ENCODE data around the gene ATAT1.
A peak's percentile ranks its signal among the peaks of the same experiment; 100 is the strongest.
"Not testable (repeated sequence)": the region's sequence is repeated elsewhere in the genome, so short reads cannot be mapped to it uniquely, and the experiment has no call there.

ATAT1 gene

DNA sequence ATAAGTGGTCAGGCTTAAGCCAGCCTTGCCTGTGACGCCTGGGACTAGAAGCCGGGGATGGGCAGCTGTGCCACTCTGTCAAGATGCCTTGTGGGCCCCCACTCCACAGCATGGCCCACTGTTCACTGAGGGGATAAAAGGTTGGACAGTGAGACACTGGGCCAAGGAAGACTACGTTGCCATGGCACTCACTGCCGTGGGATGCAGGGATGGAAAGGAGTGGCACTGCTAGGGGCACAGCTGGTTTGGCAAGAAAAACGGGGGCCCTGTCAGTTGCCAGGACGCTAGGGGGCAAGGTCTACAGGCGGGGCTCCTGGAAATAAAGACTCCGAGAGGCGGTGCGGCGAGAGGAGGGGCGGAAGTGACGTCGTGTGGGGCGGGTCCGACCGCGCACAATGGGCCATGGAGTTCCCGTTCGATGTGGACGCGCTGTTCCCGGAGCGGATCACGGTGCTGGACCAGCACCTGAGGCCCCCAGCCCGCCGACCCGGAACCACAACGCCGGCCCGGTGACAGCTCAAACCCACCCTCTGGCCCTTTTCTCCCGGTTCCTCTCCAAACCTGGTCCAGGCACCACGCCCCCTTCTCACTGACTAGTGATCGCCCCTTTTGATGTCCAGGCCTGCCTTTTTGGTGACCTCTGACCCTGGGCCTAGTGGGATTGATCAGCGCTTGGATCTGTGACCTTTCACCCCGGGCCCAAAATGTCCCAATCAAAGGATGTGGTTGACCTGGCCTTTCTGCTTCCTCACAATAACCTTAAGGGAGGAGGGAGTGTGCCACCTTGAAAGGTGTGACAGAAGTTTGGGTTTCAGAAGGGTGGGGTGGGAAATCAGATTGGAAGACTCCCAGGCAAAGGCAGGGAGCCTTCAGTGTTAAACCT, at the start of gene ATAT1:
Gene ATAT1 (plus strand): TSS at position 391 of the 883 bp plus-strand sequence.
- intact Hi-C loops (cut with micrococcal nuclease), result loop anchor here (1.0 to 5.0 kb wide), 2 partner anchors 8 to 46 kb away; partner anchors contain the start of gene DHX16
- peaks cover 36% of the 10 kb centered on the region for H3K4me1 Mint-ChIP-seq (ENCODE audit: low read depth)
- H3K27ac Mint-ChIP-seq, result peak within 1 kb of the TSS; percentile 90
- H3K4me3 Mint-ChIP-seq, result peak within 1 kb of the TSS; percentile 85
- peaks cover 88% of the 10 kb centered on the region for H3K36me3 Mint-ChIP-seq (ENCODE audit: low read depth)
- H3K9me3 Mint-ChIP-seq, result no peaks in the 10 kb centered on the region
- no peaks in the 10 kb centered on the region for H3K27me3 Mint-ChIP-seq

DNA sequence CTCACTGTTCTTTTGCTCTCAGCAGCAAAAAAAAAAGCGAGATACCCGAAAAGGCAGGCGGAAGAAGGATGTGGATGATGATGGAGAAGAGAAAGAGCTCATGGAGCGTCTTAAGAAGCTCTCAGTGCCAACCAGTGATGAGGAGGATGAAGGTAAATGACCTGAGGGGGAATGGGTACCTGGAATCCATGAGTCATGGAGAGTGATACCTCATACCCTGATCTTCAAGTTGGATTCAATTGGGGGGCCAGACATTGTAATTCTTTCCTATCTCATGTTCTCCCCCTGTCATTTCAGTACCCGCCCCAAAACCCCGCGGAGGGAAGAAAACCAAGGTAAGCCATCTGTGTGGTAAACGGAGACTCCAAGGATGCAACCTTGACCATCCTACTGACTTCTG, 48.6 kb upstream of the ATAT1 start:
- no peak overlapping the region for H3K4me3 Mint-ChIP-seq
- intact Hi-C loops (cut with micrococcal nuclease), result no loop called here

DNA sequence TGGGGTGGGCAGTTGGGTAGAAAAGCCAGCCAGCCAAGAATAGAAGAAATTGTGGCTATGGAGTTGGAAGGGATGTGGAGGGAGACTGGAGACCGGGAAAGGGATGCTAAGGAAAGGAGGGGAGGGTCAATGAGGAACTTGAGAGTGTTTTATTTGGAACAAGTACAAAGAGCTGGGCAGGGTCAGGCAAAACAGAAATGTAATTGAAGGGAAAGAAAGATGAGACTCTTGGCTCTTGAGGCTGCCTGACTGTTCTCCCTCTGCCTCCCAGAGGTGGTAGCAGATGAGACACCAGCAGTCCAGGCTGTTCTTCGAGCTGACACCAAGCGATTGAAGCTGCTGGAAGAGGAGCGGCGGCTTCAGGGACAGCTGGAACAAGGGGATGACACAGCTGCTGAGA, 42.8 kb upstream of the ATAT1 start:
- no peak overlapping the region for H3K27ac Mint-ChIP-seq
- no peaks in the 10 kb centered on the region for H3K27me3 Mint-ChIP-seq
- no peak overlapping the region for H3K4me3 Mint-ChIP-seq
- intact Hi-C loops (cut with micrococcal nuclease), result no loop called here
- no peaks in the 10 kb centered on the region for H3K4me1 Mint-ChIP-seq (ENCODE audit: low read depth)
- no peaks in the 10 kb centered on the region for H3K9me3 Mint-ChIP-seq
- H3K36me3 Mint-ChIP-seq (ENCODE audit: low read depth), result peaks cover 100% of the 10 kb centered on the region

More for the DNA sequence above, 48.6 kb upstream of the ATAT1 start:
- H3K36me3 Mint-ChIP-seq (ENCODE audit: low read depth), result peaks cover 76% of the 10 kb centered on the region
- no peaks in the 10 kb centered on the region for H3K9me3 Mint-ChIP-seq
- H3K27me3 Mint-ChIP-seq, result no peaks in the 10 kb centered on the region
- H3K4me1 Mint-ChIP-seq (ENCODE audit: low read depth), result peaks cover 21% of the 10 kb centered on the region
- no peak overlapping the region for H3K27ac Mint-ChIP-seq

DNA sequence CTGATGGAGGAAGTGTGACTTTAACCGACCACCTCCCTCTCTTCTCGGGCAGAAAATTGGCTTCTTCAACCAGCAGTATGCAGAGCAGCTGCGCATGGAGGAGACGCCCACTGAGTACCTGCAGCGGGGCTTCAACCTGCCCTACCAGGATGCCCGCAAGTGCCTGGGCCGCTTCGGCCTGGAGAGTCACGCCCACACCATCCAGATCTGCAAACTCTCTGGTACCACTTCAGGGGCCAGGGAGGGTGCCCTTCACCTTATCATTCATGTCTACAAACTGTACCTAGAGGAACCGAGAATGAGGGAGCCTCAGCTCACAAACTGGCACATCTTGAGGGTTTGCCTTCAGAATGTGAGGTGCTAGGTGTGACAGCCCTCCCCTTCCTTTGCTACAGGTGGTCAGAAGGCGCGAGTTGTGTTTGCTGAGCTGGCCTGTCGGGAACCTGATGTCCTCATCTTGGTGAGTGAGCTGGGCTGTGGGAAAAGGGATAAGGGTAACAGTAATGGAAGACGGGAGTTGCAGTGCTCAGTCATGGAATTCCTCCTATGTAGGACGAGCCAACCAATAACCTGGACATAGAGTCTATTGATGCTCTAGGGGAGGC, 36.8 kb upstream of the ATAT1 start:
- no peak overlapping the region for H3K27ac Mint-ChIP-seq
- peaks cover 100% of the 10 kb centered on the region for H3K36me3 Mint-ChIP-seq (ENCODE audit: low read depth)
- intact Hi-C loops (cut with micrococcal nuclease), result no loop called here
- H3K4me1 Mint-ChIP-seq (ENCODE audit: low read depth), result no peaks in the 10 kb centered on the region
- H3K27me3 Mint-ChIP-seq, result no peaks in the 10 kb centered on the region
- no peak overlapping the region for H3K4me3 Mint-ChIP-seq
- no peaks in the 10 kb centered on the region for H3K9me3 Mint-ChIP-seq

DNA sequence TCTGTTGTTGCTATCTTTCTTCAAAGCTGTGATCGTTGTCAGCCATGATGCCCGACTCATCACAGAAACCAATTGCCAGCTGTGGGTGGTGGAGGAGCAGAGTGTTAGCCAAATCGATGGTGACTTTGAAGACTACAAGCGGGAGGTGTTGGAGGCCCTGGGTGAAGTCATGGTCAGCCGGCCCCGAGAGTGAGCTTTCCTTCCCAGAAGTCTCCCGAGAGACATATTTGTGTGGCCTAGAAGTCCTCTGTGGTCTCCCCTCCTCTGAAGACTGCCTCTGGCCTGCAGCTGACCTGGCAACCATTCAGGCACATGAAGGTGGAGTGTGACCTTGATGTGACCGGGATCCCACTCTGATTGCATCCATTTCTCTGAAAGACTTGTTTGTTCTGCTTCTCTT, 36.2 kb upstream of the ATAT1 start:
- Mint-ChIP-seq H3K4me1 (ENCODE audit: low read depth) (no peaks in the 10 kb centered on the region), H3K4me3 (no peak overlapping the region), H3K36me3 (ENCODE audit: low read depth) (peaks cover 100% of the 10 kb centered on the region), H3K9me3 (no peaks in the 10 kb centered on the region), H3K27ac (no peak overlapping the region), H3K27me3 (no peaks in the 10 kb centered on the region)
- intact Hi-C loops (cut with micrococcal nuclease), result no loop called here

- Mint-ChIP-seq H3K9me3 (no peaks in the 10 kb centered on the region), H3K36me3 (ENCODE audit: low read depth) (peaks cover 98% of the 10 kb centered on the region), H3K27me3 (no peaks in the 10 kb centered on the region), H3K27ac (no peak overlapping the region), H3K4me1 (ENCODE audit: low read depth) (no peaks in the 10 kb centered on the region), H3K4me3 (no peak overlapping the region)
- intact Hi-C loops (cut with micrococcal nuclease), result no loop called here
These were observed 35.7 kb upstream of the ATAT1 start for GRCh38 chr6:30591008-30591407.

GRCh38 chr6:30592287-30592686, 34.4 kb upstream of the ATAT1 start:
- no peak overlapping the region for H3K4me3 Mint-ChIP-seq
- H3K27me3 Mint-ChIP-seq, result no peaks in the 10 kb centered on the region
- no peak overlapping the region for H3K27ac Mint-ChIP-seq
- intact Hi-C loops (cut with micrococcal nuclease), result no loop called here
- H3K4me1 Mint-ChIP-seq (ENCODE audit: low read depth), result no peaks in the 10 kb centered on the region
- H3K9me3 Mint-ChIP-seq, result no peaks in the 10 kb centered on the region
- peaks cover 96% of the 10 kb centered on the region for H3K36me3 Mint-ChIP-seq (ENCODE audit: low read depth)

DNA sequence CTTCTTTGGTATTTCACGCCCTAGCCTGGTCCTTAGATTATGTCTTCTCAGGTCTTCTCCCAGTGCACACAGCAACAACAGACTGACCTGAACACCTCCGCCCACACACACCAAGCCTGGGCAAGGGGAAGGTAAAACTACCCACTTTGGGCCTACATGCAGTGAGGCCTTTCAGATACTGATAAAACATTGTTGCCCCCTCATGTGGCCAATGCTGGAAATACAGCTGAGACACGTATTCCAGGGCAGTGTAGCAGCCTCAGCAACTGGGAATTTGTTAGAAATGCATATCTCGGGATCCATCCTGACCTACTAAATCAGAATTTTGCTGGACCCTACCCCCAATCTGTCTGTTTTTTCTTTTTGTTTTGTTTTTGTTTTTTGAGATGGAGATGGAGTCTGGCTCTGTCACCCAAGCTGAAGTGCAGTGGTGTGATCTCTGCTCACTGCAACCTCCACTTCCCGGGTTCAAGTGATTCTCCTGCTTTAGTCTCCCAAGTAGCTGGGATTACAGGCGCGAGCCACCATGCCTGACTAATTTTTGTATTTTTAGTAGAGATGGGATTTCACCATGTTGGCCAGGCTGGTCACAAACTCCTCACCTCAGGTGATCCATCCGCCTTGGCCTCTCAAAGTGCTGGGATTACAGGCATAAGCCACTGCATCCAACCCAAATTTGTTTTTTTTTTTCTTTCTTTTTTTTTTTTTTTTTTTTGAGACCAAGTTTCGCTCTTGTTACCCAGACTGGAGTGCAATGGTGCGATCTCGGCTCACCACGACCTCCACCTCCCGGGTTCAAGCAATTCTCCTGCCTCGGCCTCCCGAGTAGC, 29.1 kb upstream of the ATAT1 start:
- H3K36me3 Mint-ChIP-seq (ENCODE audit: low read depth), result peaks cover 70% of the 10 kb centered on the region
- not testable (repeated sequence) for H3K27me3 Mint-ChIP-seq; H3K4me1 Mint-ChIP-seq (ENCODE audit: low read depth)

DNA sequence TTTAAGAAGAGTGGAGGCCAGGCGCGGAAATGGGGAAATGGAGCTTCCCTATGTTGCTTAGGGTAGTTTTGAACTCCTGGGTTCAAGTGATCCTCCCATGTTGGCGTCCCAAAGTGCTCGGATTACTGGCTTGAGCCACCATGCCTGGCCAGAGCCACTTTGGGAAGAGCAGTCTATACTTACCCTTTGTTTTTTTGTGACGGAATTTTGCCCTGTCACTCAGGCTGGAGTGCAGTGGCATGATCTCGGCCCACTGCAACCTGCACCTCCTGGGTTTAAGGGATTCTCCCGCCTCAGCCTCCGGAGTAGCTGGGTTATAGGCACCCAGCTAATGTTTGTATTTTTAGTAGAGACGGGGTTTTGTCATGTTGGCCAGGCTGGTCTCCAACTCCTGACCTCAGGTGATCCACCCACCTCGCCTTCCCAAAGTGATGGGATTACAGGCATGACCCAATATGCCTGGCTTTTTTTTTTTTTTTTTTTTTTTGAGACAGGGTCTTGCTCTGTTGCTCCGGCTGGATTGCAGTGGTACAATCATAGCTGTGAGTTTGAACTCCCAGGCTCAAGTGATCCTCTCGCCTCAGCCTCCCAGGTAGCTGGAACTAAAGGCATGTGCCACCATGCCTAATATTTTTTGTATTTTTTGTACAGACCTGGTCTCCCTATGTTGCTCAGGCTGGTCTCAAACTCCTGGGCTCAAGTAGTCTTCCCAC, 27.6 kb upstream of the ATAT1 start:
- H3K4me3 Mint-ChIP-seq, result no peak overlapping the region
- no peaks in the 10 kb centered on the region for H3K27me3 Mint-ChIP-seq
- H3K9me3 Mint-ChIP-seq, result no peaks in the 10 kb centered on the region
- intact Hi-C loops (cut with micrococcal nuclease), result loop anchor here (5.0 kb wide), 1 partner anchor 57 kb away; no protein-coding TSS in a partner anchor
- peak overlapping the region; percentile 52 for H3K27ac Mint-ChIP-seq
- H3K4me1 Mint-ChIP-seq (ENCODE audit: low read depth), result peaks cover 21% of the 10 kb centered on the region
- H3K36me3 Mint-ChIP-seq (ENCODE audit: low read depth), result peaks cover 70% of the 10 kb centered on the region

More for the DNA sequence above, 29.1 kb upstream of the ATAT1 start:
- H3K9me3 Mint-ChIP-seq, H3K27ac Mint-ChIP-seq, H3K4me3 Mint-ChIP-seq: not testable (repeated sequence)
- intact Hi-C loops (cut with micrococcal nuclease), result loop anchor here (1.0 to 5.0 kb wide), 2 partner anchors 55 to 115 kb away; no protein-coding TSS in a partner anchor

- peaks cover 70% of the 10 kb centered on the region for H3K36me3 Mint-ChIP-seq (ENCODE audit: low read depth)
- intact Hi-C loops (cut with micrococcal nuclease), result loop anchor here (5.0 kb wide), 1 partner anchor 57 kb away; no protein-coding TSS in a partner anchor
- H3K4me3 Mint-ChIP-seq, result no peak overlapping the region
- no peaks in the 10 kb centered on the region for H3K27me3 Mint-ChIP-seq
- H3K4me1 Mint-ChIP-seq (ENCODE audit: low read depth), result peaks cover 21% of the 10 kb centered on the region
- no peak overlapping the region for H3K27ac Mint-ChIP-seq
- no peaks in the 10 kb centered on the region for H3K9me3 Mint-ChIP-seq
These were observed 26.9 kb upstream of the ATAT1 start for GRCh38 chr6:30599625-30600324.

- intact Hi-C loops (cut with micrococcal nuclease), result no loop called here
- H3K4me1 Mint-ChIP-seq (ENCODE audit: low read depth), result peaks cover 21% of the 10 kb centered on the region
- peaks cover 70% of the 10 kb centered on the region for H3K36me3 Mint-ChIP-seq (ENCODE audit: low read depth)
- H3K27ac Mint-ChIP-seq, result no peak overlapping the region
- H3K4me3 Mint-ChIP-seq, result no peak overlapping the region
- no peaks in the 10 kb centered on the region for H3K9me3 Mint-ChIP-seq
- no peaks in the 10 kb centered on the region for H3K27me3 Mint-ChIP-seq
These were observed 26.2 kb upstream of the ATAT1 start for GRCh38 chr6:30600451-30600961.

DNA sequence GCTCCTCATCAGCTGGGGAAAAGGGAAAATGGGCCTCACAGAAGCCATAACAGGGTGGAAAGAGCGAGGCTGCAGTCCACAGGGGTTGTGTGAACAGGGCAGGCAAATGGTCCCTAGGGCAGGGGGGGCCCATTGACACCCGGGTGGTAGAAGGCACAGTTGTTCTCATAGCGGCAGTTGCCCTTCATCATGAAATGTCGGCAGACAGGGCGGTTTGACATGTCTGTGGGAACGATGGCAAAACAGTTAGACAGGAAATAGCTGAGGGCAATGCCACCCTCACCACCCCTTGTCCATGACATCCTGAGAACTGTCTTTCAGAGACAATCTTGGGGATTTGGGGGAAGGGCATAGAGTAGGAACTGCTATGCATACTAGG, 25.2 kb upstream of the ATAT1 start:
- peaks cover 74% of the 10 kb centered on the region for H3K36me3 Mint-ChIP-seq (ENCODE audit: low read depth)
- no peaks in the 10 kb centered on the region for H3K9me3 Mint-ChIP-seq
- H3K4me1 Mint-ChIP-seq (ENCODE audit: low read depth), result peaks cover 29% of the 10 kb centered on the region
- intact Hi-C loops (cut with micrococcal nuclease), result no loop called here
- no peak overlapping the region for H3K27ac Mint-ChIP-seq
- H3K4me3 Mint-ChIP-seq, result no peak overlapping the region
- H3K27me3 Mint-ChIP-seq, result no peaks in the 10 kb centered on the region
